Measurements from ENCODE around the gene TNK2. TPM values are rescaled to one million over a fixed set of nuclear protein-coding genes. Genes with fewer than 3 reads are reported as not detected.
"Not testable (repeated sequence)": the region's sequence is repeated elsewhere in the genome, so short reads cannot be mapped to it uniquely, and the experiment has no call there.

Gene TNK2
- total RNA-seq, 4 donors from 2014 or later, result 10.2 to 21.1 (median 12.7) TPM

- no peaks in the 10 kb centered on the region for H3K9me3 ChIP-seq
- WGBS, 2 donors, result 88% methylated on average over 9 to 26 of the region's 35 CpGs
- H3K36me3 ChIP-seq, result peaks cover 0 to 3% of the 10 kb centered on the region in 2 donors
- H3K4me3 ChIP-seq (replicated peaks in 1 of 3), result no peak overlapping the region
- DNase-seq, result no peak
- TF ChIP-seq POLR2A (IDR thresholded peaks at IDR 0.05) (no peak), CTCF (IDR thresholded peaks at IDR 0.05) (no peak)
- no peak overlapping the region for H3K27ac ChIP-seq
- intact Hi-C loops (cut with DNase I), result no loop called here
- no peaks in the 10 kb centered on the region for H3K27me3 ChIP-seq
- peaks cover 10 to 23% of the 10 kb centered on the region in 2 donors for H3K4me1 ChIP-seq
Observed at GRCh38 chr3:195875482-195876236, 32.7 kb downstream of the TNK2 start.

DNA sequence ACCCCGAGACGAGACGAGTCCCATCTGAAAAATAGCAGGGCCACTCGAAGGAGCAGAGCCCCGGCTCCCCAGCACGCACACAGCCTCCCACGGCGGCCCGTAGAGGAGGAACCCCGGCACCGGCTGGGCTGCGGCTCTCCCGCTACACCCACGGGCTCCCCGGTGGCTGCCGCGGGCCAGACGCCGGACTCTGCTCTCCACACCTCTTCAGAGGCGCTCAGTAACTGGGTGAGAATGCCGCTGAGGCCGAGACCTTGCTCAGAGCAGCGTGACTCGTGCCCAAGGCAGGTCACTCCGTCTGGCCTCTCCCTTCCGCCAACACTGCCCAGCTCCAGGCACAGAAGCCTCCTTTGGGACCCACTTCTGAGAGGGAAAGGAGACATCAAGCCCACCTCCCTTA is 34.4 kb downstream of the TNK2 start:
- 31 to 73% methylated on average over 5 to 16 of the region's 26 CpGs for WGBS, 2 donors
- Histone ChIP-seq H3K4me3 (replicated peaks in 1 of 3) (no peak overlapping the region), H3K27me3 (no peaks in the 10 kb centered on the region), H3K4me1 (peaks cover 10 to 23% of the 10 kb centered on the region in 2 donors), H3K36me3 (peaks cover 0 to 3% of the 10 kb centered on the region in 2 donors), H3K9me3 (no peaks in the 10 kb centered on the region), H3K27ac (peak overlapping the region; percentile 88 to 95 (median 91))
- no peak for TF ChIP-seq POLR2A (IDR thresholded peaks at IDR 0.05)
- TF ChIP-seq CTCF (IDR thresholded peaks at IDR 0.05), result no peak
- intact Hi-C loops (cut with DNase I), result no loop called here
- peak; percentile 71 to 74 for DNase-seq

GRCh38 chr3:195873281-195873887 is 35.0 kb downstream of the TNK2 start:
- WGBS, 2 donors, result 49 to 55% methylated on average over 10 to 22 of the region's 38 CpGs
- Histone ChIP-seq H3K27ac (peak overlapping the region; percentile 88 to 95 (median 91)), H3K4me3 (replicated peaks in 1 of 3) (no peak overlapping the region), H3K4me1 (peaks cover 10 to 23% of the 10 kb centered on the region in 2 donors), H3K27me3 (no peaks in the 10 kb centered on the region), H3K36me3 (peaks cover 2 to 3% of the 10 kb centered on the region in 2 donors), H3K9me3 (no peaks in the 10 kb centered on the region)
- TF ChIP-seq CTCF (IDR thresholded peaks at IDR 0.05) (no peak), POLR2A (IDR thresholded peaks at IDR 0.05) (peak in 1 of 2 donors; percentile 39)
- intact Hi-C loops (cut with DNase I), result no loop called here
- DNase-seq, result peak; percentile 94

- TF ChIP-seq POLR2A (IDR thresholded peaks at IDR 0.05) (no peak), CTCF (IDR thresholded peaks at IDR 0.05) (no peak)
- Histone ChIP-seq H3K9me3 (no peaks in the 10 kb centered on the region), H3K4me1 (peaks cover 10 to 23% of the 10 kb centered on the region in 2 donors), H3K27me3 (no peaks in the 10 kb centered on the region), H3K27ac (peak overlapping the region; percentile 88 to 95 (median 91)), H3K4me3 (replicated peaks in 1 of 3) (no peak overlapping the region), H3K36me3 (peaks cover 4 to 8% of the 10 kb centered on the region in 2 donors)
- 28% methylated on average over 16 of the region's 16 CpGs; no CpG with 5 or more reads in 1 of the 2 donors for WGBS, 2 donors
- DNase-seq, result peak; percentile 84 to 93
- intact Hi-C loops (cut with DNase I), result no loop called here
Observed at GRCh38 chr3:195872800-195873199, 35.6 kb downstream of the TNK2 start.

DNA sequence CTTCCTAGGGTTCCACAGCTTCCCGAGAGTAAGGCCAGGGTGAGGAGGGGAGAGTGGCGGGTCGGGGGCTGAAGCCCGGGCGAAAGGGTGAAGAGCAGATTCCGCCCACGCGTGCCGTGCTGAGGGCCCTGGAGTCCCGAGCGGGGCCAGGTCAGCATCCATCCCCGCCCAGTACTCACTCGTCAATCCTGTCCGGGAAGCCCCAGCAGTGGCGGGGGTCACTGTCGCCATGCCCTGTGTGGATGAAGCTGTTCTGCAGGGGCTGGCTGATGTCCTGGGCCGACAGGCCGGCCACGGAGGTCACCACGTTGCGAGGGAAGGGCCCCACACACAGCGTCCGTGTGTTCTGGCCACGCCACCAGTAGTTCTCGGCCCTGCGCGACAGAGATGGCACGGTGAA is 36.3 kb downstream of the TNK2 start:
- no peak for DNase-seq
- Histone ChIP-seq H3K27ac (peak overlapping the region; percentile 88 to 95 (median 91)), H3K4me1 (peaks cover 10 to 23% of the 10 kb centered on the region in 2 donors), H3K9me3 (no peaks in the 10 kb centered on the region), H3K36me3 (peaks cover 9% of the 10 kb centered on the region in 2 donors), H3K27me3 (no peaks in the 10 kb centered on the region), H3K4me3 (replicated peaks in 1 of 3) (no peak overlapping the region)
- intact Hi-C loops (cut with DNase I), result no loop called here
- 92 to 96% methylated on average over 9 to 13 of the region's 28 CpGs for WGBS, 2 donors
- TF ChIP-seq CTCF (IDR thresholded peaks at IDR 0.05) (no peak), POLR2A (IDR thresholded peaks at IDR 0.05) (no peak)

GRCh38 chr3:195871686-195872085 is 36.7 kb downstream of the TNK2 start:
- H3K4me3 ChIP-seq (replicated peaks in 1 of 3); H3K9me3 ChIP-seq; intact Hi-C loops (cut with DNase I); H3K27me3 ChIP-seq; H3K27ac ChIP-seq; DNase-seq: not testable (repeated sequence)
- 100% methylated on average over 3 of the region's 3 CpGs for WGBS, 2 donors
- peaks cover 9 to 10% of the 10 kb centered on the region in 2 donors for H3K36me3 ChIP-seq
- peaks cover 10 to 23% of the 10 kb centered on the region in 2 donors for H3K4me1 ChIP-seq

All from thyroid gland (tissue), 4 donors.